ENCODE measurements around the gene DNM1.
A peak's percentile ranks its signal among the peaks of the same experiment; 100 is the strongest.

The DNM1 gene

DNA sequence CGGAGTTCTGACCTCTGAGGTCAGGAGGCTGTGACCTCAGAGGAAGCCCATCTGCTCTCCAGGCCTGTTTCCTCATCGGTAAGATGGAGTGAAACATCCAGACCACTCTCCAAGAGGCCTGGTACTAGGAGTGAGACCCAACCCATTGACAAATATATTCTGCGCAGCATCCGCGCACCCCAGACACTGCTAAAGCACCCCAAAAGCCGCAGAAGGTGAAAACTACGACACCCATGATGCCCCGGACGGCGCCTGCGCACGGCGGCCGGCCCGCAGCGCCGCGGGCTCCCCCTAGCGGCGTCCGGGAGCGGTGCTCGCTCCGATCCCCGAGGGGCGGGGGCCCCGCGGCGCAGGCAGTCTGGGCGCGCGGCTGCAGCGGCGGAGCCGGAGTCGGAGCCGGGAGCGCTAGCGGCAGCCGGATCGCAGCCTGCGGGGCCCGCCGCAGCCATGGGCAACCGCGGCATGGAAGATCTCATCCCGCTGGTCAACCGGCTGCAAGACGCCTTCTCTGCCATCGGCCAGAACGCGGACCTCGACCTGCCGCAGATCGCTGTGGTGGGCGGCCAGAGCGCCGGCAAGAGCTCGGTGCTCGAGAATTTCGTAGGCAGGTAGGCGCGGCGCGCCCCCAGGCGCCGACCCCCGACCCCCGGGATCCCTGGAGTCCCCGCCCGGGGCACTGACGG, at the start of gene DNM1:
Gene DNM1, plus strand, starts transcription at position 356 of the 683 bp plus-strand sequence. Its CDS starts 92 bp downstream, at position 448.
- DNase-seq: peak; percentile 72

DNA sequence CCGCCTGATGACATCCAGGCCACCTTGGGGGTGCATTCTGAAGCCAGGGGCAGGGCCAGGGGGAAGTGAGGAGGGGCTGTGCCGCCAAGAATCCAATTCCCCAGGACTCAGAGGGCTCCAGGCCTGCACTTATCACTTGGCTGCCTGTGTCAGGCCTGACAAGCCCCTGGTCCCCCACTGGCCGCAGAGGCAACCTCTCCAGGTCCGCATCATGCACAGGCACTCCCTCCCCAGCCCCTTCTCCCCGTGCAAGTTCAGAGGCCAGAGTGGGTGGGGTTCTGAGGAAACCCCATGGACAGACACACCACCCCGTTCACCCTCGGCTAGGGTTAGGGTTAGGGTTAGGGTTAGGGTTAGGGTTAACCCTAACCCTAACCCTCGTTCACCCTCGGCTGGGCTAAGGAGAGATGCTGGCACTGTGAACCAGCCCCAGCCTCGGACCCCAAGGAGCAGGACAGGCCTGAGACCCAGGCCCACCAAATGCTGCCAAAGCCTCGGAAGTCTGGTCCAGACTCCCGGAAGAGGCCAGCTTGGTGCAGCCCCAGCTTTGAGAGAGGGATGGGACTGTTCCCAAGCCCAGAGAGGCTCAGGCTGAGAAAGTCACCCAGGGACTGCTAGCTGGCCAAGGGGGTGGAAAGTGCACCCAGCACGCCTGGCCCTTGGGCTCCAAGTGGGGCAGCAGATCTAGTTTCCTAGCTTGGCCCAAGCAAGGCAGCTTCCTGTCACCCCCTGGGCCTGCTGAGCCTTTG, 49.1 kb upstream of the DNM1 start:
- DNase-seq: peak; percentile 12

DNA sequence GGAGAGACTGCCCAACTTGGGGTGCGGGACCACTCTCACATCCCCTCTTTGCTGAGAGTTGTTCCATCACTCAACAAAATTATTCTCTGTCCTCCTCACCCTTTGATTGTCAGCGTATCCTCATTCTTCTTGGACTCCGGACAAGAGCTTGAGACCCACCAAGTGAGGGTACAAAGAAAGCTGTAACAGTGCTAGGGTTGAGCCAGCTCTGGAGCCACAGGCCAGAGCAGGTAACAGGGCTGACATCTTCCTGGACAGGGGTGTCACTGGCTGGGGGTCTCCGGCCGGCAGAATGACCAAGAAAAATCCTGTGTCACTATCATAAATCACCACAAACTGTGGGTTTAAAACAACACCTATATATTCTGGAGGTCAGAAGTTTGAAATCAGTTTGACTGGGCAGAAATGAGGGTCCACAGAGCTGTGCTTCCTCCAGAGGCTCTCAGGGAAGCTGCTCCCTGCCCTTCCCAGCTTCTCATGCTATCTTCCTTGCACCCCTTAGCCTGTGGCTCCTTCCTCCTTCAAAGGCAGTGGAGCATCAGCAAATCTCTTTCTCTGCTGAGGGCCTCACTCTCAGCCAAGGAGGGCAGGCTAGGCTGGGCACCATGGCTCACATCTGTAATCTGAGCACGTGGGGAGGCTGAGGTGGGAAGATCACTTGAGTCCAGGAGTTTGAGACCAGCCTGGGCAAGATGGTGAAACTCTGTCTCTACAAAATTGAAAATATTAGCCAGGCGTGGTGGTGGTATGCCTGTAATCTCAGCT, 47.3 kb upstream of the DNM1 start:
- no peak for DNase-seq

DNA sequence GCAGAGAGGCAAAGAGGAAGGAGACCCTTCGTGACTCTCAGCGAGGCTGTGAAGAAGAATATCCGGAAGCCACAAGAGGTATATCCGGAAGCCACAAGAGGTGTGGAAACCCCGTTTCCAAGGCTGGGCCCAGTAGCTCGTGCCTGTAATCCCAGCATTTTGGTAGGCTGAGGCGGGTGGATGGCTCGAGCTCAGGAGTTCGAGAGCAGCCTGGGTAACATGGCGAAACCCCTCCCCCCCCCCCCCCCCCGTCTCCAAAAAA, 43.7 kb upstream of the DNM1 start:
- no peak for DNase-seq

DNA sequence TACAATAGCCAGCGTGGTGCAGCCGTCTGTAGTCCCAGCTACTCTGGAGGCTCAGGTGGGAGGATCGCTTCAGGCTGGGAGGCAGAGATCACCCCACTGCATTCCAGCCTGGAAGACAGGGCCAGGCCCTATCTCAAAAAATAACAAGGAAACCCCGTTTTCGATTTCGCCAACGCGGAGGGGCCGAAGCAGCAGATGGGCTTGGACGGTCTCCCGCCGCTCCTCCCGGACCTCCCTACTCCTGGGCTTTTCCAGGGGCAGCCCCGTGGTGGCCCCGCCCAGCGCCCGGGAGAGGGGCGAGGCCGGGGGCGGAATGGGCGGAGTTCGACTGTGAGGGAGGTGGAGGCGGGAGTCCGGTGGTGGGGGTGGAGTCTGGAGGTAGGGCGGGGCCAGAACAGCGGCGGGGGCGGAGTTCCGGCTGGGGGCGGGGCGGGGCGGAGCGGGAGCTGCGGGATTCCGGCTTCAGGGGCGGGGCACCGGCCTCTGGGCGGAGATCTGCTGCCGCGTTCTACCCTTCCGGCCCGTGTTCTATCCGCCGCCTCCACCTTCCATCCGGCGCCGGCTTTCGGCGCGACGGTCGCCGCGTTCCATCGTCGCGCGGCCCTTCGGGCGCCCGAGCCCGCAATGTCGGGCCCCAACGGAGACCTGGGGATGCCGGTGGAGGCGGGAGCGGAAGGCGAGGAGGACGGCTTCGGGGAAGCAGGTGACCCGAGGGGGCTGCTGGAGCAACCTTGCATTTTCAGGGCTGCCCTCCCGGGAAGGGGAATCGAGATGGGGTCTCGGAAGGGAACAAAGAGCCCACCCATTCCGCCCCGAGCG, 43.2 kb upstream of the DNM1 start, which contains the start of gene BBLN:
Gene BBLN, plus strand, starts transcription at position 482 of the 819 bp plus-strand sequence. Its CDS starts 143 bp downstream, at position 625.
- peak; percentile 97 for DNase-seq

DNA sequence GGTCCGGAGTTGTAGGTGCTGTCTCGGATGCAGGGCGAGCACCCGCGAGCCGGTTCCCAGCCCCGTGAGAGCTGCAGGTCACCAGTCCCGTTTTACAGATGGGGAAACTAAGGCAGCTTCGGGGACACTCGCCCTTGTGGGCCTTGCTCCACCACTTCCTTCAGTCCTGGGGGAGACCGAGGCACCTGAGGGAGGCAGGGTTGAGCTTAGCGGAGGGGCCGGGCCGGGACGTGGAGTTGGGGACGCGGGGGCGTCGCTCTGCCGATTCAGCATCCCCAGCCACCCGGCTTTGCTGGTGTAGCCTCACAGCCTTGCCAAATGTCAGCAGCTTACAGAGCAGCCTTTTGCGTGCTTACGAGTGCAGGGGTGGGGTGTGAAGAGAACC, 42.6 kb upstream of the DNM1 start:
- no peak for DNase-seq

DNA sequence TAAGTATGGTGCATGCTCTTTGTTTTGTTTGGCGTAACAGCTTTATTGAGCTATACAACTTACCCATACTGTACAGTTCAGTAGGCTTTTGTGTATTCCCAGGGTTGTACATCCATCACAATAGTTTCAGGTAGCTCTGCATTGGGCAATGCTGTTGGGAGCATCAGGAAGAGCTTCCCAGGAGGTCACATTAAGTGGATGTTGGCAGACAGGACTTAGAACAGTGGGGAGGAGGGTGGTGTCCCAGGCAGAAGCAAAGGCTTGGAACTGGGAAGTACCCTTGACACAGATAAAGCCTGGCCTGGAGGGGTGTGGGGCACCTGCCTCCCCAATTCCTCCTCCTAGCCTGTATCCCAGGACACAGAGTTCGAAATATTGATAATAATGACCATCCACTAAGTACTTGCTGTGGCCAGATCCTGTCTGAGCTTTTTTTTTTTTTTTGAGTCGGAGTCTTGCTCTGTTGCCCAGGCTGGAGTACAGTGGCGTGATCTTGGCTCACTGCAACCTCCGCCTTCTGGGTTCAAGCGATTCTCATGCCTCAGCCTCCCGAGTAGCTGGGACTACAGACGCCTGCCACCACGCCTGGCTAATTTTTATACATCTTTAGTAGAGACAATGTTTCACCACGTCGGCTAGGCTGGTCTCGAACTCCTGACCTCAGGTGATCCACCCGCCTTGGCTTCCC, 41.8 kb upstream of the DNM1 start:
- peak; percentile 19 for DNase-seq

DNA sequence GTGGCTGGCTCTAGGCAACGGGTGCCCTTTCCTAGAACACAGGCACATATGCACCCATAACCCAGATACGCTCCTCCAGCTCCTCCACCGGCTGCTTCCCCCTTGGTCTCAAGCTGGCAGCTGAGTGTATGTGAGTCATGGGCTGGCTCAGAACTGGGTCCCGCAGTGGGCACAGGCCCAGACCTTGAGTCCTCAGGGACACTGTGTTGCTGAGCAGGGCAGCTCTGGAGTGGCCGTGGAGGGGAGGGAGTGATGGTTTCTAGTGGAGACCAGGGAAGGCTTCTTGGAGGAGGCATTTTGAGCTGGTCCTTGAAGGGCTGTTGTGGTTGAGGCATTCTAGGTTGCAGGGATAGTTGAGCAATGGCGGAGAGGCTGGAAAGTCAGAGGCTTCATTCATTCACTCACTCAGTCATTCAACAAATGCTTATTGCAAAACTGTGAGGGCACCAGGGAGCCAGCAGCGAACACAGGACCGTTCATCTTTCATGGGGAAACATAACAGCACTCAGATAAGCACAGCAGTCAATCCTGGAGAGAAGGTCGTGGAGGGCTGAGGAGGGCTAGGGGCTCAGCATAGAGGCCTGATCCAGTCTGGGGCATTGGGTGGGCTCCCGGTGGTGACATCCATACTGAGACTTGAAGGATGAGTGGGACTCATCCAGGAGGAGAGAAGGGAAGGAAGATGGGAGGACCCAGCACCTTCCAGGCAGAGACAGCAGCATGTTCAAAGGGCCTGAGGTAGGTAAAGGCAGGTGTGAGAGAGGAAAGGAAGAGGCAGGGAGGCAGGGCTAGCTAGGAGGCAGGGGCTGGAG, 40.8 kb upstream of the DNM1 start:
- peak; percentile 33 for DNase-seq

DNA sequence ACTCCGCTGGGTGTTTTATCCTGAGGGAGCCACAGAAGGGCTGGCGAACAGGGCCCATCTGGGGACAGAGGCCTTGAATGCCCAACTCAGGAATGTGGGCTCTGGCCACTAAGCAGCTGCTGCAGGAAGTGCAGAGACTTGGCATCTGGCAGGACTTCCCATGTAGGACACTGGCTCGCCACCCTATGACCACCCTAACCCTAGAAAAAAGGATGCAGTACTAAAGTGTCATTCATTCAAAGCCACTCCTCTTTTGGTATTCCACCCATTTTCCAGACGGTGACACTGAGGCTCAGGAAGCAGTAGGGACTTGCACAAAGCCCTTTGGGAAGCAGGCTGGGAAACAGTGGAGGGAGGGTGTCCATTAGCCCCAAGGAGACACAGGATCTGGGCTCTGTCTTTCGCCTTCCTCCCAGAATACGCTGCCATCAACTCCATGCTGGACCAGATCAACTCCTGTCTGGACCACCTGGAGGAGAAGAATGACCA, 40.1 kb upstream of the DNM1 start:
- no peak for DNase-seq

DNA sequence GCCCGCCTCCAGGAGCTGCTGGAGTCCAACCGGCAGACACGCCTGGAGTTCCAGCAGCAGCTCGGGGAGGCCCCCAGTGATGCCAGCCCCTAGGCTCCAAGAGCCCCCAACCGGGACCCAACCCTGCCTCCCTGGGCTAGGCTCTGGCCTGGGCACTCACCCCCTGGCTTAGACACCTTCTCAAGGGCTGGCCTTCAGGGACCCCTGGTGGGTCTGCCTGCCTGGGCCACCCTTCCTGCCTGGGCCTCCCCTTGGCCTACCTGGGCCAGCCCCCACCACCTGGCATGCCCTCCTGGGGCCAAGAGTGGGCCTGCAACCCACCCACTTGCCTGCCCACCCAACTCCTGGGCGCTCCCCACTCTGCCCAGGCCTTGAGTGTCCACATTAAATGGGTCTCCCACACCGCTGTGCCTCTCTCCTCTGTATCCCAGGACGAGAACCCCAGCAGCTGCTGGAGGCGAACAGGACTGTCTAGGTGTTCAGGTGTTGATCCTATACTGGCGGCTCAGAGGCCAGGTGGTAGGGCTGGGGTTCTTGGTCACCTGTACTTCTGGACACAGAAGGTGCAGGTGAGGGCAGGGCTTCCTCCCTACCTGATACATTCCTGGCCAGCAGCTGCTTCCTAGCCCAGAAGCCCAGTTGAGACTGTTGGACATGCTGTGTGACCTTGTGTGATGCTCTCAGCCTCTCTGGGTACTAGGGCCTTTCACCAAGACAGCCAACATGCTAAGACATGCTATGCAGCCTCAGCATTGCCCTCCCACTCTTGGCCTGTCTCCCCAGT, 39.5 kb upstream of the DNM1 start:
- peak; percentile 17 for DNase-seq

DNA sequence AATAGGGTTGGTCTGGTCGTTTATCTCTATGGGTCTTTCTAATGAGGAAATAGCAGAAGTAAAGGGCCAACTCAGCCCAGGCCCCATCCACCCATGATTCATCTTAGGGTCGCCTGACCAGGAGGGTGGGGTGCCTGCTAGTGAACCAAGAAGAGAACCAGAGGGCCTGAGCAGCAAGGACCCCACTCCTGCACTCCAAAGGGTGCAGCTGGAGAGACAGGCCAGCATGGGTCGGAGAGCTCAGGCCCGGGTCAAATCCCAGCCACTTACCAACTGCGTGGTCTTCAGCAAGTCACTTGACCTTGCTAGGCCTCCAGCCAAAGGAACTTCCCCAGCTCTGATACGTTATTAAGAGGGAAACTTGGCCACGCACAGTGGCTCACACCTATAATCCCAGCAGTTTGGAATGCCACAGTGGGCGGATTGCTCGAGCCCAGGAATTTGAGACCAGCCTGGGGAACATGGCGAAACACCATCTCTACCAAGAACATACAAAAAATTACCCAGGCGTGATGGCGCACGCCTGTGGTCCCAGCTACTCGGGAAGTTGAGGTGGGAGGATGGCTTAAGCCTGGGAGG, 38.8 kb upstream of the DNM1 start:
- DNase-seq: no peak

DNA sequence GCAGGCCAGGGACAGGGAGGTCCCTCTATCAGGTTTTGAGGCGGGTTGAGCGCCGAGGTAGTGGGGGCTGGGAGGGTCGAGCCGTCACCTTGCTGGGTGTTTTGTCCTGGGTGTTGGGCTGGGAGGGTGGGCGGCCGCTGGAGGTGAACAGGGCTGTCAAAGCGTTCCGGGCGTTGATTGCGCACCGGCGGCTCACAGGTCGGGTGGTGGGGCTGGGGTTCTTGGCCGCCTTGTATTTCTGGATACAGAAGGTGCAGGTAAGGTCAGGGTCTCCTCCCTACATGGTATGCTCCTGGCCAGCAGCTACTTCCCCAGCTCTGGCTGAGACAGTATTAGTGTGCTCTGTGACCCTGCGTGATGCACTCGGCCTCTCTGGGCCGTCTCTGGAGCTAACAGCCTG, 37.0 kb upstream of the DNM1 start:
- no peak for DNase-seq

DNA sequence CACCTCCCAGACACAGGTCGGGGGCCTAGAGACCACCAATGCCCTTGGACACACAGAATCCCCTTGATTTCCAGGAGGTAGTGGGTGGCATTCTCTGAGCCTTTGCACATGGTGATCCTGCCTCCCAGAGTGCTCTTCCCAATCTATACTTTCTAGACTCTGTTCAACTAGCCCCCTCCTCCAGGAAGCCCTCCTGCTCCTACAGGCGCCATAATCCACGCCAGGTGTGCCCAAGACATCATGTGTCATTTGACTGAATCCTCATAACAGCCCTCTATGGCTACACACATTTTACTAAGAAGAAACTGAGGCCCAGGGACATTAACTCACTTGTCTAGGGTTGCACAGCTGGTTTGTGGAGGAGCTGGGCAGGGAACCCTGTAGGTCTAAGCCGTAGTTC, 36.0 kb upstream of the DNM1 start:
- no peak for DNase-seq

DNA sequence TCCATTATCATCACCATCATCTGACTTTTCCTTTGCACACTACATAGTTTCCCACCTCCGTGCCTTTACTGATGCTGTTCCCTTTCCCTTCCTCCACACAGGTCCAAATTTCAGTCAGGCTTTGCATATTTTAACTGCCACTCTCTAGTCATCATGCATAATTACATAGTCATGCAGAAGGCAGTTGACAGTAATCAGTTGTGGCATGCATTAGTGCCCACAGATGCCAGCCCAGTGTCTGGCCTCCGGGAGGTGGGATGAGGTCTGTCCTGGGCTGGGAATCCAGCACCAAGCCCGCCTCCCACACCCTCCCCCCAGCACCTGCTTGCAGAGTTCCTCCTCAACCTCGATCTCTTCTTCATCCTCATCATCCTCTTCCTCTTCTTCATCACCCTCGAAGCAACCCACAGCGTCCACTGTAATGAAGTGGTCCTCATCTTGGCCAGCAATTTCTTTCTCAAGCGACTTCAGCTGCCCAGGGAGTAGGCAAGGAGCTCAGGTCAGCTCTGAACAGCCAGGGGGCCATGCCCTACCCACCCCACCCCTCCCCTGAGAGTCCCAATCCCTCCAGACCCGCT, 34.4 kb upstream of the DNM1 start:
- DNase-seq: no peak

DNA sequence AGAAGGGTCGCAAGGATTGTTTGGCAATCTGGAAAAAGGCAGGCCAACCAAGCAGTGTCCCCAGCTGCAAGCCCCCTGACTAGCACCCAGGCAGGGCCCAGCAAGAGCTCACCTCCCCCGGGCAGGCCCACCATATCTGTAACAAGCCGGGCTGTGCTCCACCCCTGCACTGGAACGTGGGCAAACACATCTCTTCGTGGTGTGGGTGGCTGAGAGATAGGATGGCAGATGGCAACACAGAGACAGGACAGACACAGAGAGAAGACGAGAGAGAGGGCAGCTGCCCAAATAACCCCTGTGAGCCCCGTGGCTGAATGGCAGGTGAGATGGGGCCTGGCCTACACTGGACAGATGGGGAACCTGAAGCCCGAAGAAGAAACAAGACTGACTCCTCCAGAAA, 33.7 kb upstream of the DNM1 start:
- no peak for DNase-seq

DNA sequence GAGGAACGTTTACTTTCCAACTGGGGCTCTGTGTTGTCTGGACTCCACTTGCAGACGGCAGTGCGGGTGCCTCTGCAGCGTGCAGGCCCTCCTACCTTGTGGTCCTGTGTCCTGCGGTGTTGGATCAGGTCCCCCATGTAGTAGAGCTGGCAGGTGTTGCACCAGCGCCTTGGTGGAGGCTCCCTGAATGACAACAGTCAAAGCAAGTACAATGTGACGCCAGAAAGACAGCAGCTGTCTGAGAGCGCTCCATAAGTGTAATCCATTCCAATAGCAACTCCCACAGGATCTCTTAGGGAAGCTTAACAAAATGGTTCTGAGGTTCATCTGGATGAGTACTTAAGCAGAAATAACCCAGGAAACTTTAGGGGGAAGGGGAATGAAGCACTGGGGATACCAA, 33.3 kb upstream of the DNM1 start:
- DNase-seq: no peak

DNA sequence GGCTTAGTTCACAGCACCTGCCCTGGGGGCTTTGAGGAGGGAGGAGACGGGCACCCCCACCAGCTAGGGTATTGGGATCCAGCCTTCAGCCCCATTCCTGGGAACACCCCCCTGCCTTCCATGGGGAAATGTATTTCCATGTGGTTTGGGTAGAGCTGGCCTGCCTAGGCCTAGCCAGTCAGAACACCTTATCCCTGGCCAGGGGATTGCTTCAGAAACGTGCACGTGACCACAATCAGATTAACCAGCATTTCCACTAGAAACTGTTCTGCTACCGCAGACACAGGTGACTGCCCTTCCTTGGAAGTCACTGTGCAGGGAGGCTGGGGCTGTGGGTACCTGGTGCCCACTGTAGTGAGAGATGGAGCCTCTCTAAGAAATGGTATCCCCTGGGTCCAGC, 29.1 kb upstream of the DNM1 start:
- DNase-seq: no peak

DNA sequence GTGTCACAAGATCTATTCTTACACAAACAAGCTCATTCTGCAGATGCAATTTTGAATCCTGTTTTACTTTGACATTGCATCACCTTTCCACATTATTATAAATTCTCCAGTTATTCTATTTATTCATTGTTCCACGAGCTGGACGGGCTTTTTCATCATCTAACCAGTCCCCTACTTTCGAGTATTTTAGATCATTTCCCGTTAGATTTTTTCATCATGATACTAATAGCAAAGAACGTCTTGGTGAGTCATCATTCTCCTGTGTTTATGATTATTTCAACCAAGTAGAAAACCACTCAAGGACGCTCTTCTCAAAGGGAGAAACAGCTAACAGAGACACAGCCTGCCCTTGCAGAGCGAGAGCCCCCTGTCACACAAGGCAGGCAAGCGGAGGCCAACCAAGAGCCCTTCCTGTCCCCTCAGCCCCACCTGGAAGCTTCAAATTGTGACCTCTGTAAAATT, 28.0 kb upstream of the DNM1 start:
- no peak for DNase-seq

DNA sequence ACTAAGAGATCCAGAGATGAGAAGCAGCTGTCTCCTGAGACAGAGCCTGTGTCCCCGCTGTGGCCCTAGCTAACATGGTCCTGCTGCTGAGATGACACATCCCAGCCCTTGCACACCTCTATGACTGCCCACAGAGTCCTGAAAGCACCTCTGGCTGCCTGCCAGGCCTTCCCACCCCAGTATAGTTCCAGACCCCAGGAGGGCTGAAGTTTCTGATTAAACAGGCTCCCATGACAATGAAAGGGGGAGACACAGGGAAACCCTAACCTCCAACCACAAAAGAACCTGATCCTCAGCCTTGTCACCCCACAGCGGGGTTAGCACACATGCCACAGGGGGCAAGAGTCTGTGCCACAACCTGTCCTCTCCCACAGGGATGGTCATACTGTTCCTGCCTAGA, 27.5 kb upstream of the DNM1 start:
- DNase-seq: no peak
